HCT116 (cell line): ENCODE results near the gene CD44.

Source experiments
- CEBPB ChIP-seq: IDR thresholded peaks from 2 replicates; pipeline ENCODE4 v1.6.1; 2012; ENCODE audit warnings: low read depth
- CTCF ChIP-seq, 3 experiments: fragments of 200-600 bp in 1 of 3; sonication (generic) in 1 of 3; IDR thresholded peaks in 2 of 3; conservative IDR thresholded peaks in 1 of 3; 2 replicates each; pipeline ENCODE4 v1.5.1; 2012 to 2017; ENCODE audit warnings: low read depth in 2 of 3, low read length in 2 of 3, antibody characterized with exemption in 1 of 3, borderline replicate concordance in 1 of 3, control low read depth in 1 of 3, mild to moderate bottlenecking in 1 of 3, mixed read lengths in 1 of 3, mixed run types in 1 of 3, moderate library complexity in 1 of 3; ENCODE audit not compliant: insufficient read depth in 1 of 3
- EZH2 ChIP-seq: fragments of 200-600 bp; sonication (generic); IDR thresholded peaks from 2 replicates; pipeline ENCODE4 v1.6.1; 2017; ENCODE audit warnings: antibody characterized with exemption, mixed run types
- EZH2phosphoT487 ChIP-seq: fragments of 200-600 bp; IDR thresholded peaks from 2 replicates; pipeline ENCODE4 v1.6.1; 2018; ENCODE audit warnings: antibody characterized with exemption, borderline replicate concordance
- POLR2A ChIP-seq: IDR thresholded peaks from 2 replicates; pipeline ENCODE4 v1.7.0; 2011; ENCODE audit warnings: borderline replicate concordance; ENCODE audit not compliant: insufficient read depth, insufficient read length; ENCODE audit errors: extremely low read depth
- POLR2AphosphoS5 ChIP-seq: IDR thresholded peaks from 2 replicates; pipeline ENCODE4 v1.6.1; 2011; ENCODE audit warnings: mild to moderate bottlenecking, low read depth, low read length, moderate library complexity
- SIN3A ChIP-seq: IDR thresholded peaks from 2 replicates; pipeline ENCODE4 v1.6.1; 2012; ENCODE audit warnings: low read depth
- SP1 ChIP-seq: IDR thresholded peaks from 2 replicates; pipeline ENCODE4 v1.6.1; 2012; ENCODE audit warnings: low read depth
- ZNF274 ChIP-seq: fragments of 200-500 bp; sonication (Bioruptor generic); IDR thresholded peaks from 2 replicates; pipeline ENCODE4 v1.6.1; 2014; ENCODE audit warnings: mild to moderate bottlenecking, low read depth, low read length, inconsistent platforms
- TF ChIP-seq, protein P1 (sequence below): IDR thresholded peaks from 2 replicates; pipeline ENCODE4 v1.6.1; 2012; ENCODE audit warnings: low read depth

- no peak for TF ChIP-seq SP1
- no peak for TF ChIP-seq CTCF (IDR thresholded peaks at IDR 0.05 in 2 of 3, conservative IDR thresholded peaks at IDR 0.05 in 1 of 3; ENCODE audit: borderline replicate concordance in 1 of 3, insufficient read depth in 1 of 3, low read depth in 2 of 3, low read length in 2 of 3)
- no peak for TF ChIP-seq POLR2AphosphoS5
- TF ChIP-seq EZH2phosphoT487 = no peak
- TF ChIP-seq, protein P1, sequence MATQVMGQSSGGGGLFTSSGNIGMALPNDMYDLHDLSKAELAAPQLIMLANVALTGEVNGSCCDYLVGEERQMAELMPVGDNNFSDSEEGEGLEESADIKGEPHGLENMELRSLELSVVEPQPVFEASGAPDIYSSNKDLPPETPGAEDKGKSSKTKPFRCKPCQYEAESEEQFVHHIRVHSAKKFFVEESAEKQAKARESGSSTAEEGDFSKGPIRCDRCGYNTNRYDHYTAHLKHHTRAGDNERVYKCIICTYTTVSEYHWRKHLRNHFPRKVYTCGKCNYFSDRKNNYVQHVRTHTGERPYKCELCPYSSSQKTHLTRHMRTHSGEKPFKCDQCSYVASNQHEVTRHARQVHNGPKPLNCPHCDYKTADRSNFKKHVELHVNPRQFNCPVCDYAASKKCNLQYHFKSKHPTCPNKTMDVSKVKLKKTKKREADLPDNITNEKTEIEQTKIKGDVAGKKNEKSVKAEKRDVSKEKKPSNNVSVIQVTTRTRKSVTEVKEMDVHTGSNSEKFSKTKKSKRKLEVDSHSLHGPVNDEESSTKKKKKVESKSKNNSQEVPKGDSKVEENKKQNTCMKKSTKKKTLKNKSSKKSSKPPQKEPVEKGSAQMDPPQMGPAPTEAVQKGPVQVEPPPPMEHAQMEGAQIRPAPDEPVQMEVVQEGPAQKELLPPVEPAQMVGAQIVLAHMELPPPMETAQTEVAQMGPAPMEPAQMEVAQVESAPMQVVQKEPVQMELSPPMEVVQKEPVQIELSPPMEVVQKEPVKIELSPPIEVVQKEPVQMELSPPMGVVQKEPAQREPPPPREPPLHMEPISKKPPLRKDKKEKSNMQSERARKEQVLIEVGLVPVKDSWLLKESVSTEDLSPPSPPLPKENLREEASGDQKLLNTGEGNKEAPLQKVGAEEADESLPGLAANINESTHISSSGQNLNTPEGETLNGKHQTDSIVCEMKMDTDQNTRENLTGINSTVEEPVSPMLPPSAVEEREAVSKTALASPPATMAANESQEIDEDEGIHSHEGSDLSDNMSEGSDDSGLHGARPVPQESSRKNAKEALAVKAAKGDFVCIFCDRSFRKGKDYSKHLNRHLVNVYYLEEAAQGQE = no peak
- TF ChIP-seq CEBPB = no peak
- TF ChIP-seq EZH2 = no peak
- TF ChIP-seq SIN3A = no peak
- TF ChIP-seq POLR2A = no peak
- no peak for TF ChIP-seq ZNF274
Measured at GRCh38 chr11:35112846-35113105, 26.2 kb upstream of the CD44 start.
